ENCODE measurements around the gene STAB2.

STAB2 gene

GRCh38 chr12:103805655-103806360, 218.7 kb downstream of the STAB2 start:
- no peak for TF ChIP-seq REST (IDR thresholded peaks at IDR 0.05; ENCODE audit: insufficient read depth in 1 of 2, low read depth in 2 of 2, low read length in 2 of 2)
- TF ChIP-seq POLR2AphosphoS5 (IDR thresholded peaks at IDR 0.05; ENCODE audit: low read depth, low read length): no peak
- TF ChIP-seq TAF1 (IDR thresholded peaks at IDR 0.05; ENCODE audit: borderline replicate concordance, insufficient read depth, low read length): no peak
- no peak for TF ChIP-seq FOXP2 (optimal IDR thresholded peaks at IDR 0.05; ENCODE audit: borderline replicate concordance, extremely low read depth, extremely low read length, insufficient read depth)

- TF ChIP-seq SIN3A (IDR thresholded peaks at IDR 0.05; ENCODE audit: borderline replicate concordance, insufficient read depth, low read length): no peak
- no peak for TF ChIP-seq POLR2AphosphoS5 (IDR thresholded peaks at IDR 0.05; ENCODE audit: low read depth, low read length)
- no peak for TF ChIP-seq TAF1 (IDR thresholded peaks at IDR 0.05; ENCODE audit: borderline replicate concordance, insufficient read depth, low read length)
- TF ChIP-seq FOXP2 (optimal IDR thresholded peaks at IDR 0.05; ENCODE audit: borderline replicate concordance, extremely low read depth, extremely low read length, insufficient read depth): no peak
- no peak for TF ChIP-seq REST (IDR thresholded peaks at IDR 0.05; ENCODE audit: insufficient read depth in 1 of 2, low read depth in 2 of 2, low read length in 2 of 2)
These were observed 219.7 kb downstream of the STAB2 start for GRCh38 chr12:103806803-103807202.

- TF ChIP-seq REST (IDR thresholded peaks at IDR 0.05; ENCODE audit: insufficient read depth in 1 of 2, low read depth in 2 of 2, low read length in 2 of 2) (no peak), POLR2AphosphoS5 (IDR thresholded peaks at IDR 0.05; ENCODE audit: low read depth, low read length) (no peak), SIN3A (IDR thresholded peaks at IDR 0.05; ENCODE audit: borderline replicate concordance, insufficient read depth, low read length) (no peak), FOXP2 (optimal IDR thresholded peaks at IDR 0.05; ENCODE audit: borderline replicate concordance, extremely low read depth, extremely low read length, insufficient read depth) (no peak), TAF1 (IDR thresholded peaks at IDR 0.05; ENCODE audit: borderline replicate concordance, insufficient read depth, low read length) (no peak)
These were observed 220.6 kb downstream of the STAB2 start for GRCh38 chr12:103807561-103808238.

GRCh38 chr12:103808239-103808880, 221.3 kb downstream of the STAB2 start:
- TF ChIP-seq SIN3A (IDR thresholded peaks at IDR 0.05; ENCODE audit: borderline replicate concordance, insufficient read depth, low read length) (no peak), REST (IDR thresholded peaks at IDR 0.05; ENCODE audit: insufficient read depth in 1 of 2, low read depth in 2 of 2, low read length in 2 of 2) (no peak), FOXP2 (optimal IDR thresholded peaks at IDR 0.05; ENCODE audit: borderline replicate concordance, extremely low read depth, extremely low read length, insufficient read depth) (no peak), TAF1 (IDR thresholded peaks at IDR 0.05; ENCODE audit: borderline replicate concordance, insufficient read depth, low read length) (no peak), POLR2AphosphoS5 (IDR thresholded peaks at IDR 0.05; ENCODE audit: low read depth, low read length) (no peak)
